OCI-LY1 (cell line): ENCODE results near the gene ZNF322.

ENCODE experiments used
- H2AFZ ChIP-seq: fragments of 200-600 bp; sonication (generic), shearing (Covaris generic); 2 replicates; pipeline ENCODE4 v1.6.0; 2014; ENCODE audit warnings: antibody characterized with exemption, mild to moderate bottlenecking, low read length
- H3F3A ChIP-seq: fragments of 200-600 bp; sonication (generic), shearing (Covaris generic); 2 replicates; pipeline ENCODE4 v1.6.0; 2014; ENCODE audit warnings: mild to moderate bottlenecking, antibody characterized with exemption, low read length, moderate library complexity; ENCODE audit not compliant: insufficient read depth
- H3K27ac ChIP-seq: fragments of 200-600 bp; sonication (generic); 2 replicates; pipeline ENCODE4 v1.5.1; 2014; ENCODE audit warnings: low read length, mixed run types, mild to moderate bottlenecking, low read depth; ENCODE audit not compliant: poor library complexity, severe bottlenecking
- H3K27me3 ChIP-seq: fragments of 200-600 bp; sonication (generic); 2 replicates; pipeline ENCODE4 v1.6.0; 2014; ENCODE audit warnings: antibody characterized with exemption, mild to moderate bottlenecking, low read length, moderate library complexity; ENCODE audit not compliant: insufficient read depth
- H3K36me3 ChIP-seq: fragments of 200-600 bp; sonication (generic); 2 replicates; pipeline ENCODE4 v1.6.1; 2014; ENCODE audit warnings: mild to moderate bottlenecking, antibody characterized with exemption, low read length, moderate library complexity, mixed read lengths; ENCODE audit not compliant: insufficient read depth
- H3K4me1 ChIP-seq: fragments of 200-600 bp; sonication (generic); 2 replicates; pipeline ENCODE4 v1.5.1; 2014; ENCODE audit warnings: mild to moderate bottlenecking, low read length, moderate library complexity; ENCODE audit not compliant: insufficient read depth, severe bottlenecking
- H3K4me2 ChIP-seq: fragments of 200-600 bp; sonication (generic), shearing (Covaris generic); 2 replicates; pipeline ENCODE4 v1.6.1; 2014; ENCODE audit warnings: low read length
- H3K4me3 ChIP-seq: fragments of 200-600 bp; sonication (generic); 2 replicates; pipeline ENCODE4 v1.5.1; 2014; ENCODE audit warnings: low read length, low read depth, mild to moderate bottlenecking, mixed read lengths; ENCODE audit not compliant: poor library complexity, severe bottlenecking
- H3K79me2 ChIP-seq: fragments of 200-600 bp; shearing (Covaris generic); 2 replicates; pipeline ENCODE4 v1.6.1; 2016; ENCODE audit warnings: mixed run types, low read length, mixed read lengths; ENCODE audit not compliant: insufficient read depth
- H3K9ac ChIP-seq: fragments of 200-600 bp; sonication (generic), shearing (Covaris generic); 2 replicates; pipeline ENCODE4 v1.6.1; 2014; ENCODE audit warnings: mild to moderate bottlenecking, low read length, mixed read lengths
- H3K9me2 ChIP-seq: fragments of 200-600 bp; sonication (generic), shearing (Covaris generic); 2 replicates; pipeline ENCODE4 v1.6.1; 2014; ENCODE audit warnings: low read depth, mild to moderate bottlenecking, low read length, mixed read lengths
- H3K9me3 ChIP-seq: fragments of 200-600 bp; shearing (Covaris generic); 2 replicates; pipeline ENCODE4 v1.6.1; 2014; ENCODE audit warnings: low read length, mixed read lengths
- H4K20me1 ChIP-seq: fragments of 200-600 bp; sonication (generic), shearing (Covaris generic); 2 replicates; pipeline ENCODE4 v1.6.0; 2016; ENCODE audit warnings: mild to moderate bottlenecking, low read length; ENCODE audit not compliant: insufficient read depth
- EZH2 ChIP-seq: fragments of 200-600 bp; sonication (generic), shearing (Covaris generic); IDR thresholded peaks from 2 replicates; pipeline ENCODE4 v1.8.0; 2017; ENCODE audit warnings: borderline replicate concordance, mixed run types, mild to moderate bottlenecking, antibody characterized with exemption, low read length, moderate library complexity, mixed read lengths
- TF ChIP-seq, protein P1 (sequence below): fragments of 200-600 bp; sonication (generic), shearing (Covaris generic); IDR thresholded peaks from 2 replicates; pipeline ENCODE4 v1.5.1; 2017; ENCODE audit warnings: mild to moderate bottlenecking, antibody characterized with exemption, low read length, moderate library complexity, mixed read lengths

Gene ZNF322

DNA sequence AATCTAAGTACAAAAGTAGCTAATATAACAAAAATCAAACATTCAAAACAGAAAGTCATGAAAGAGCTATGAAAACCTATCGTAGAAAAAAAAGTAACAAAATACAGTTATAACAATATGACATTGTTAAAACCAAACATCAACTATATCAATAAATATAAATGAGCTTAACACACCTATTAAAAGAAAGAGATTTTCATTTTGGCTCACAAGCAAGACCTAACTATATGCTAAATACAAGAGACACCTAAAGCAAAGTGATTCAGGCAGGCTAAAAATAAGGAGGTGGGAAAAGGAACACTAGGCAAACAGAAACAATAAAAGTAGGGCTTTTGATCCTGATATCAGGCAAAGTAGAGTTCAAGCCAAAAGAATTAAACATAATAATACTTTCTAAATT, 13.5 kb downstream of the ZNF322 start:
- TF ChIP-seq, protein P1, sequence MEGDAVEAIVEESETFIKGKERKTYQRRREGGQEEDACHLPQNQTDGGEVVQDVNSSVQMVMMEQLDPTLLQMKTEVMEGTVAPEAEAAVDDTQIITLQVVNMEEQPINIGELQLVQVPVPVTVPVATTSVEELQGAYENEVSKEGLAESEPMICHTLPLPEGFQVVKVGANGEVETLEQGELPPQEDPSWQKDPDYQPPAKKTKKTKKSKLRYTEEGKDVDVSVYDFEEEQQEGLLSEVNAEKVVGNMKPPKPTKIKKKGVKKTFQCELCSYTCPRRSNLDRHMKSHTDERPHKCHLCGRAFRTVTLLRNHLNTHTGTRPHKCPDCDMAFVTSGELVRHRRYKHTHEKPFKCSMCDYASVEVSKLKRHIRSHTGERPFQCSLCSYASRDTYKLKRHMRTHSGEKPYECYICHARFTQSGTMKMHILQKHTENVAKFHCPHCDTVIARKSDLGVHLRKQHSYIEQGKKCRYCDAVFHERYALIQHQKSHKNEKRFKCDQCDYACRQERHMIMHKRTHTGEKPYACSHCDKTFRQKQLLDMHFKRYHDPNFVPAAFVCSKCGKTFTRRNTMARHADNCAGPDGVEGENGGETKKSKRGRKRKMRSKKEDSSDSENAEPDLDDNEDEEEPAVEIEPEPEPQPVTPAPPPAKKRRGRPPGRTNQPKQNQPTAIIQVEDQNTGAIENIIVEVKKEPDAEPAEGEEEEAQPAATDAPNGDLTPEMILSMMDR: no peak
- TF ChIP-seq EZH2: no peak
- no peak overlapping the region for H2AFZ ChIP-seq
- H4K20me1 ChIP-seq: no peaks in the 10 kb centered on the region
- no peak overlapping the region for H3K4me2 ChIP-seq
- H3K4me1 ChIP-seq: no peaks in the 10 kb centered on the region
- H3K79me2 ChIP-seq: peaks cover 5% of the 10 kb centered on the region; the same call in 1 of the 2 replicates
- H3K9me2 ChIP-seq: no peaks in the 10 kb centered on the region
- H3F3A ChIP-seq: no peaks in the 10 kb centered on the region
- peaks cover 59% of the 10 kb centered on the region for H3K36me3 ChIP-seq
- H3K9me3 ChIP-seq: peaks cover 43% of the 10 kb centered on the region
- H3K4me3 ChIP-seq: no peak overlapping the region
- no peak overlapping the region for H3K9ac ChIP-seq
- H3K27me3 ChIP-seq: no peaks in the 10 kb centered on the region
- H3K27ac ChIP-seq: no peak overlapping the region

DNA sequence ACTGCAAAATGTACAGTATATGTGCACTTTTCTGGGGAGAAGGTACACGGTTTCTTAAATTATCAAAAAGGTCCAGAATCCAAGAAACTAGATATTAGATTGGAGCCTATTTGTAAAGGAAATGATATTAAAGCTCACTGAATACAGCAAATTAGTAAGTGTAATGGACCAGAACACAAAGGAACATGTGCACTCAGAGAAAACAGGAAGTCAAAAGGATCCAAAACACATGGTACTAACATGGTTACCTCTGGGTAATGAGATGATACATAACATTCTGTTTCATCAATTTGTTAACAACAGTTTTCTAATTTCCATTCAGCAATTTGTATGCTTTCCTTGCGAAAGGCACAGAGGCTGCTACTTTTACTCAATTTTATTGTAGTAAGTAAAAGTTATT, 18.7 kb downstream of the ZNF322 start:
- H4K20me1 ChIP-seq: no peaks in the 10 kb centered on the region
- H3K9ac ChIP-seq: no peak overlapping the region
- no peaks in the 10 kb centered on the region for H3K79me2 ChIP-seq
- H3K4me1 ChIP-seq: no peaks in the 10 kb centered on the region
- H3K4me3 ChIP-seq: no peak overlapping the region
- no peaks in the 10 kb centered on the region for H3K27me3 ChIP-seq
- peaks cover 67% of the 10 kb centered on the region for H3K36me3 ChIP-seq
- H3K9me2 ChIP-seq: no peaks in the 10 kb centered on the region
- no peaks in the 10 kb centered on the region for H3F3A ChIP-seq
- no peak overlapping the region for H3K4me2 ChIP-seq
- H2AFZ ChIP-seq: no peak overlapping the region
- TF ChIP-seq EZH2: no peak
- TF ChIP-seq, protein P1: no peak
- H3K27ac ChIP-seq: no peak overlapping the region
- peaks cover 43% of the 10 kb centered on the region for H3K9me3 ChIP-seq

DNA sequence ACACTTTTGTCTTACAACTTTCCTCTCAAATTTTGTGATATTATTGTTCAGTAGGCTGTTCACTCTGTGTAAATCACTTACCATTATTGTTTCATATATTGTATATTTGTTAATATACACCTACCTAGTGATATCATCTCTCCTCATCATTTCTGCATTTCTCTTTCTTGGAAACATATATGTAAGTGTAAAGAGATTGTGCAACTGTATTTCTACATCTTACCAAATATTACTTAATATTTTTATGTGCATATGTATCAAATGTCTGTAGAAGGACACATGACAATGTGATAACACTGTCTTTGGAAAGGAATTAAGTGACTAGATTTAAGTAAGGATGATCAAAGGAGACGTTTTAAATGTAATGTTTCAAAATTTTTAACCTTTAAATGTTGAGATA, 30.2 kb downstream of the ZNF322 start:
- no peak overlapping the region for H3K4me2 ChIP-seq
- peaks cover 8% of the 10 kb centered on the region; the same call in 1 of the 2 replicates for H3K9me3 ChIP-seq
- no peaks in the 10 kb centered on the region for H3K4me1 ChIP-seq
- TF ChIP-seq, protein P1: no peak
- no peak for TF ChIP-seq EZH2
- H3K4me3 ChIP-seq: no peak overlapping the region
- no peaks in the 10 kb centered on the region for H4K20me1 ChIP-seq
- no peaks in the 10 kb centered on the region; the same call in 1 of the 2 replicates for H3K36me3 ChIP-seq
- H3K79me2 ChIP-seq: no peaks in the 10 kb centered on the region
- H2AFZ ChIP-seq: no peak overlapping the region
- no peak overlapping the region for H3K9ac ChIP-seq
- no peaks in the 10 kb centered on the region for H3F3A ChIP-seq
- no peak overlapping the region for H3K27ac ChIP-seq
- H3K27me3 ChIP-seq: no peaks in the 10 kb centered on the region
- no peaks in the 10 kb centered on the region for H3K9me2 ChIP-seq
